DND-41 (cell line): Measurements from ENCODE around the gene ATP5MC3.

Source experiments
- EZH2 ChIP-seq: IDR thresholded peaks from 3 replicates; pipeline ENCODE4 v1.6.1; 2012; ENCODE audit warnings: borderline replicate concordance, low read depth, mild to moderate bottlenecking, moderate library complexity, low read length, inconsistent platforms; ENCODE audit not compliant: severe bottlenecking
- TF ChIP-seq, protein P1 (sequence below): IDR thresholded peaks from 2 replicates; pipeline ENCODE4 v1.5.1; 2012; ENCODE audit warnings: borderline replicate concordance, low read length, moderate library complexity, mild to moderate bottlenecking; ENCODE audit not compliant: poor library complexity, severe bottlenecking; ENCODE audit errors: extremely low read depth

- TF ChIP-seq, protein P1, sequence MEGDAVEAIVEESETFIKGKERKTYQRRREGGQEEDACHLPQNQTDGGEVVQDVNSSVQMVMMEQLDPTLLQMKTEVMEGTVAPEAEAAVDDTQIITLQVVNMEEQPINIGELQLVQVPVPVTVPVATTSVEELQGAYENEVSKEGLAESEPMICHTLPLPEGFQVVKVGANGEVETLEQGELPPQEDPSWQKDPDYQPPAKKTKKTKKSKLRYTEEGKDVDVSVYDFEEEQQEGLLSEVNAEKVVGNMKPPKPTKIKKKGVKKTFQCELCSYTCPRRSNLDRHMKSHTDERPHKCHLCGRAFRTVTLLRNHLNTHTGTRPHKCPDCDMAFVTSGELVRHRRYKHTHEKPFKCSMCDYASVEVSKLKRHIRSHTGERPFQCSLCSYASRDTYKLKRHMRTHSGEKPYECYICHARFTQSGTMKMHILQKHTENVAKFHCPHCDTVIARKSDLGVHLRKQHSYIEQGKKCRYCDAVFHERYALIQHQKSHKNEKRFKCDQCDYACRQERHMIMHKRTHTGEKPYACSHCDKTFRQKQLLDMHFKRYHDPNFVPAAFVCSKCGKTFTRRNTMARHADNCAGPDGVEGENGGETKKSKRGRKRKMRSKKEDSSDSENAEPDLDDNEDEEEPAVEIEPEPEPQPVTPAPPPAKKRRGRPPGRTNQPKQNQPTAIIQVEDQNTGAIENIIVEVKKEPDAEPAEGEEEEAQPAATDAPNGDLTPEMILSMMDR = no peak
- TF ChIP-seq EZH2 = no peak
Measured at GRCh38 chr2:175228179-175228578, 46.7 kb upstream of the ATP5MC3 start.
